ENCODE data around the gene CD84.
"Not testable (repeated sequence)": the region's sequence is repeated elsewhere in the genome, so short reads cannot be mapped to it uniquely, and the experiment has no call there.

The CD84 gene

GRCh38 chr1:160575112-160575664 is 4.1 kb downstream of the CD84 start:
- DNase-seq: peak in 11 of 56 donors; percentile 2 to 29 (median 7)

DNA sequence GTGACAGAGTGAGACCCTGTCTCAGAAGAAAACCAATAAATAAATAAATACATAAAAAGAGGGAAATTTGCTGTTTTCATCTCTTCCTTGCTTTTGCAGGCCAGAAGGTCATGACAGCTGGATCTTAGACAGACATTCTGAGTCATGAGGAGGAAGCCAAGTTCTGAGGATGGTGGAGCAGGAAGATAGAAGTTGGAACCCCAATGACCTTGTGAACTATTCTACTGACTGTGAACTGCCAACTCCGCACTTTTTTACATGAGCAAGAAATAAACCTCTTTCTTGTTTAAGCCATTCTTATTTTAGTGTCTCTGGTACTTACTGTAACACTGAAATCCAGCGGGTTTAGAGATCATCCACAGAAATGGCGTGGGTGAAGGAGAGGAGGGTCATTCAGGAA is 8.5 kb downstream of the CD84 start:
- no peak for DNase-seq

- no peak for DNase-seq
Measured at GRCh38 chr1:160569806-160570205, 9.5 kb downstream of the CD84 start.

DNA sequence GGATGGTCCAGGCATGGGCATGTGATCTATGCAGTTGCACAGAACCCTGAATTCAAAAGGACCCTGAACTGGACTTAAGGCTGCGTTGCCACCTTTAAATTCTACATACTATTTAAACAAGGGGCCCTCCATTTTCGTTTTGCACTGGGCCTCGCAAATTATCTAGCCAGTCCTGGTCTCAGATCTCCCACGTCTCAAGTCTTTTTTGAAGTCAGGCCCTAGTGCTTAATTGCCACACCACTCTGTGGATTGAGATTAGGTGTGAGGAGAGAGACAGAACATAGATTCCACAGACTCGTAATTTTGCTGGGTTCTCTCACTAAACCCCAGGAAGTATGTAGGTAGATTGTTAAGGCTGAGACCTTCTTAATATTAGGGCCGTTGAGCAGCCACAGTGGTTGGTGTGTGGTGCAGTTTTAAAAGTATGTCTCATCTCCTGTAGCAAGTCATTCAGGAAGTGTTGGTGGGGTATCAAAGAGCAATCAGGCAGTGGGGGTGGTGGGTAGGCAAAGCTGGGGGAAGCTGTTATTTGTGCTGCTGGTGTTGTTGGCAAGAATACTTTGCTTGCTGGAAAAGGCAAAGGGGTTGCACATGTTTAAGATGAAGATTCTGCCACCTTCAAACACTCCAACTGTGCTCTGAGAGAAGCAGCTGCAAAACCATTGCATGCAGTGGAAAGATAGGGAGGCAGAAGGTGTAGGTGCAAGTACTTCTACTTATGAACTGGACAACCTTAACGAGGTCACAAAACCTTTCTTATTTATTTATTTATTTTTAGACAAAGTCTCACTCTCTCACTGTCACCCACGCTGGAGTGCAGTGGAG is 11.2 kb downstream of the CD84 start:
- peak in 1 of 56 donors; percentile 14 for DNase-seq

DNA sequence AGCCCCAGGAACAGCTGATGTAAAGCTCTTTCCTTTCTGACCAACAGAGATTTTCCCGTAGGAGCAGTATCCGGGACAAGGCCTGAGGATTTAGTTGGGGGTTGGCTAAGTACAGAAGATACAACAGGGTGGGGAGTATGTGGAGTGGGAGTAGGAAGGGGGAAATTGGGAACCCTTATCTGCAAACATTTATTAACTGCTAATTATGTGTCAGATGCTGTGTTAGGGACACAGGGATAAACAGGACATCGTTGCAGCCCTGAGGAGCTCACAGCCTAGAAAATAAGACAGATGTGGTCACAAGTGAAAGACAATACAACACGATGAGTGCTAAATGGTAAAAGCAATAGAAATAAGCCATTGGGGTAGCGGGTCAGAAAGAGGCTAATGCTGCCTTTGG is 12.0 kb downstream of the CD84 start:
- DNase-seq: no peak

DNA sequence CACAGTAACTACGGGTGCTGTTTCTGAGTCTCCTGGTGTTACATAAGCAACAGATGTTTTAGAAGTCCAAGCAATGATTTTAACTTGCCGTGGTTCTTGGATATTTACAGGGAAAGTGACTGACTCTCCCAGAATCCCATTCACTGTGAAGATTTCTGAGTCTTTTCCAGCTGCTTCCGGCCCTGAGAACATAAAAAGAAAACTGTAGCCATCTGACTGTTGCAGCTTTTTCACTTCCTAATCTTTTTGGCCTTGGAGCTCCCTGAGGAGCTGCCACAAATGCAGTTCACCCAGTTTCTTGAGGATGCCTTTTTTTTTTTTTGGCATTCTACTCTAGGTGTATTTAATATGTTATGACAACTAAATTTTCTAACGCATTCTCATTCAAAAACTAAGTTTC is 13.7 kb downstream of the CD84 start:
- DNase-seq: no peak

DNA sequence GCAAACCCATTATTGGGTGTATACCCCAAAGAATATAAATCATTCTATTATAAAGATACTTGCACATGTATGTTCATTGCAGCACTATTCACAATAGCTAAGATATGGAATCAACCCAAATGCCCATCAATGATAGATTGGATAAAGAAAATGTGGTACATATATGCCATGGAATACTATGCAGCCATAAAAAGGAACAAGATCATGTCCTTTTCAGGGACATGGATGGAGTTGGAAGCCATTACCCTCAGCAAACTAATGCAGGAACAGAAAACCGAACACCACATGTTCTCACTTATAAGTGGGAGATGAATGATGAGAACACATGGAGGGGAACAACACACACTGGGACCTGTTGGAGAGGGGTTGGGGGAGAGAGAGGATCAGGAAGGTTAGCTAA is 16.1 kb downstream of the CD84 start:
- not testable (repeated sequence) for DNase-seq

DNA sequence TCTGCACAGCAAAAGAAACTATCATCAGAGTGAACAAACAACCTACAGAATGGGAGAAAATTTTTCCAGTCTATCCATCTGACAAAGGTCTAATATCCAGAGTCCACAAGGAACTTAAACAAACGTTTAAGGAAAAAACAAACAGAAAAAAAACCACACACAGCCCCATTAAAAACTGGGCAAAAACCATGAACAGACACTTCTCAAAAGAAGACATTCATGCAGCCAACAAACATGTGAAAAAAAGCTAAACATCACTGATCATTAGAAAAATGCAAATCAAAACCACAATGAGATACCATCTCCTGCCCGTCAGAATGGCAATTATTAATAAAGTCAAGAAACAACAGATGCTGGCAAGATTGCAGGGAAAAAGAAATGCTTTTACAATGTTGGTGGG is 16.6 kb downstream of the CD84 start:
- DNase-seq: not testable (repeated sequence)

DNA sequence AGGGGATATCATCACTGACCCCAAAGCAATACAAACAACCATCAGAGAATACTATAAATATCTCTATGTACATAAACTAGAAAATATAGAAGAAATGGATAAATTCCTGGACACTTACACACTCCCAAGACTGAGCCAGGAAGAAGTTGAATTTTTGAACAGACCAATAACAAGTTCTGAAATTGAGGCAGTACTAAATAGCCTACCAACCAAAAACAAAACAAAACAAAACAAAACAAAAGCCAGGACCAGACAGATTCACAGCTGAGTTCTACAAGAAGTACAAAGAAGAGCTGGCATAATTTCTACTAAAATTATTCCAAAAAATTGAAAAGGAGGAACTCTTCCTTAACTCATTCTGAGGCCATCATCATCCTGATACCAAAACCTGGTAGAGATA is 18.5 kb downstream of the CD84 start:
- no peak for DNase-seq

GRCh38 chr1:160560045-160560705 is 19.1 kb downstream of the CD84 start:
- no peak for DNase-seq

- not testable (repeated sequence) for DNase-seq
Measured at GRCh38 chr1:160559437-160559836, 19.9 kb downstream of the CD84 start.

- DNase-seq: no peak
Measured at GRCh38 chr1:160558660-160559380, 20.5 kb downstream of the CD84 start.

DNA sequence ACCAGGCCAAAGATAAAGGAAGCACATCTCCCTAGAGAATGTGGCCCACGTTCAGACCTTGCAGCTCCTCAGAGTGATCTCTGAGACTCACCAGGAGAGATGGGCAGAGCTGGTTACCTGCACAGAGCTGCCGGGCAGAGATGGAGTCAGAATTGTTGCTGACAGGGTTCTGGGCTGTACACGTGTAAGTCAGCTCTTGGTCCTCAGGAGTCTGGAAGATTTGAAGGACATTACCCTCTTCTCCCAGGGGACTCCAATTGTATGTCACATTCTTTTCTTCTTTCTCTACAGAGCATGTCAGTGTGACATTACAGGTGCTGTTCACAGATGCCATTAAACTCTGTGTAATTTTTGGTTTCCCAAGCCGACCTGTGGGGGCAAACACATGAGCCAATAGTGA is 25.5 kb downstream of the CD84 start:
- DNase-seq: no peak

GRCh38 chr1:160552425-160552824 is 26.9 kb downstream of the CD84 start:
- DNase-seq: no peak

DNA sequence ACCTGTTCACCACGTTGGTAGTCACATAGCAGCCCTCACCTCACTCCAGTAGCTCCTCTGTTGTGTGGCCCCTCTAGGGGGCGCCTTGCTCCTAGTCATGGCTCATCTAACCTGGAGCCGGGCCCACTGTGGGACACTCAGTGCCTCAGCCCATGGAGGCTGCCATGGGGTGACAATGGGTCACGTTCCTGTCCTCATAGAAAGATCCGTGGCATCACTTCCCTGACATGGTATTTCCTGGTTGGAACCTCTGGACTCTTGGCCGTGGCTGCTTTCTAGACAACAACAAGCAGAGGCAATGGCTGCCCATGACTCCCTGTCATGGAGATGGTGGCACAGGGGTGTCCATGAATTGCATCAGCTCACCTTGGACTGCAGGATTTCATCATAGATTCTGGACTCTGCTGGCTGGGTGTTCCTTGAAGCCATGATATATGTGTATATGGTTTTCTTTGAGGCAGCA is 28.7 kb downstream of the CD84 start:
- DNase-seq: no peak

GRCh38 chr1:160549665-160550006 is 29.7 kb downstream of the CD84 start:
- no peak for DNase-seq

DNA sequence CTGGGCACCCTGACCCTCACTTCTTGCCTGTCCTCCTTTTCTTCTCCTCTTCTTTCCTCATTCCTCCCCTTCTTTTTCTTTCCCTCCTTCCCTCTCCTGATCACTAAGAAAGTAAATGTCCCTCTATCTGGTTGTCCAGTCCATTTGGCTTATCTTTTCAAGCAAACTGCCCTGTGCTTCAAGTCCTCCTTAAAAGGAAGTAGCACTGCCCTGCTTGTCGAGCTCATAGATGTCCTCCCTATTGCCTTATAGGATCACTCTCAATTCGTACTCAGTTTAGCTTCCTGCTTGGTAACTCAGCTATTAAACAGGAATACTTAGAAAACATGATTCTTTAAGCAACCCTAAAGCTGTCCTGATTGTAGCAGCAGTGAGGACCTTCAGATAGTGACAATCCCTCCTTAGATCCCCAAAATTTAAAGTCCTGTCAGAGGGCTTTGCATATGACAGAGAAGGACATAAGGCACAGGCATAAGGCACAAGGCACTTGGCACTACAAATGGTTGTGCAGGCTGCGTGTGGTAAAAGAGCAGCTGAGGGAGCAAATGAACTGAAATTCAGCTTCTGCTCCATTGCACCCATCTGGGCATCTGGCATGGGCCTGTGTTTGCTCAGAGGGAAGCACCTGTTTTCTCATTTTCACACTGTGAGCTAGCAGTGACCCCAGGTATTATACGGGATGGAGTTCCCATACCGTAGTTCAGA is 30.2 kb downstream of the CD84 start:
- no peak for DNase-seq

GRCh38 chr1:160548183-160548582 is 31.1 kb downstream of the CD84 start:
- DNase-seq: no peak

DNA sequence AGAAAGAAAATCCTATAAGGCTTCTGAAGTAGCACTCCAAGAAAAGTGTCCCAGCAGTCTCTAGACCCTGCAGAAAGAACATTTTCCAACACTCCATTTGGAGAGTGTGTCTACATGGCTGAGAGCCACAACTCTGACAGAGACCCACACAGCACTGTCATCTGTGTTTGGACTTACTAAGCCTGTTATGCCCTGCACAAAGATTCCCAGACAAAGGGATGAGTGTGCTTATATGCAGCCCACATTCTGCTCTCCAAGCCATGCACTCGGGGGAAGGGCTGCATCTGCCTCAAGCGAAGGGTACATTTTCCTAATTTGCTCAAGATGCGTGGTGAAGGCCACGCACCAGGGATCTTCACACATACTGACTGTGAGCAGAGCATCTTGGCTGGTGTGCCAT is 31.9 kb downstream of the CD84 start:
- DNase-seq: no peak

DNA sequence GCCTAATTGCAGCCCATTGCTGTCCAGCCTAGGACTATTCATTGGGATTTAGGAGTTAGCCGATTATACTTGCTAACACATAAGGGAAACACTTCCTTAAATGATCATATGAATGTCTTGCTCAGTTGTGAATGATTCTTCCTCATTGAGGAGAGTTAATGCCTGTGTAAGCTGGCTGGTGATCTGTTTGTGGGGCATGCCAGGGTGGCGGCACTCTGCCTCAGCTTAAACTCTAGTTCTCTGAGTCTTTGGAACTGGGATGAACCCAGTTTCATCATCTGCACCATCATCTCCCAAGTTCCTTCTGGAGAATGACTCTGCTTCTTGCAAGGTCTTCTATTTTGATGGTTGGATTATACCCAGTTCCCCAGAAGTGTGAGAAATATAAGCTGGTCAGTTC is 32.4 kb downstream of the CD84 start:
- no peak for DNase-seq

DNA sequence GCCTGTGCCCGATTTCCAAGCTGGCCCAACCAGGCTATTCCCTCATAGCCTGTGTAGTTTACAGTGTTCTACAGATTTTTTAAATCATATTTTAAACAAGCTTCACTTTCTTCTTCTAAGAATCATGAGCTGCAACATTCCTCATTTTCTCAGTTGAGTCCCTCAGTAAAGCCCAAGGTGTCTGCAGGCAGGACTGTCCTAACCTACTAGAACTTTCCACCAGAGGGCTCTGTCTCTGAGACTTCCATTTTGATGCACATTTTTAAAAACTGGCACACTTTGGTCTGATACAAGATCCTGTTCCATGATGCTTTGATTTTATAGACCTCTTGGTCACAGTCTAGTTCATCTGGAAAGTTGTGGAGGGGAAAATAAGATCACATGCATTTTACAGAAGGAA is 34.6 kb downstream of the CD84 start:
- no peak for DNase-seq
